Keratinocyte (primary cell): ENCODE data around the gene CACNA1B.

Experiments
- EZH2 ChIP-seq: IDR thresholded peaks from one replicate; pipeline ENCODE4 v1.6.1; 2012; ENCODE audit warnings: inconsistent platforms, mild to moderate bottlenecking, low read length, moderate library complexity
- TF ChIP-seq, protein P1 (sequence below), 3 experiments: IDR thresholded peaks in 1 of 3; conservative IDR thresholded peaks in 1 of 3; optimal IDR thresholded peaks in 1 of 3; 2 replicates in 2 of 3; 3 replicates in 1 of 3; pipeline versions ENCODE3 to v1.5.1; 2011; ENCODE audit warnings: low read length in 3 of 3, mild to moderate bottlenecking in 3 of 3, moderate library complexity in 2 of 3, control low read depth in 1 of 3, inconsistent platforms in 1 of 3; ENCODE audit not compliant: insufficient read depth in 2 of 3; ENCODE audit errors: extremely low read depth in 1 of 3

DNA sequence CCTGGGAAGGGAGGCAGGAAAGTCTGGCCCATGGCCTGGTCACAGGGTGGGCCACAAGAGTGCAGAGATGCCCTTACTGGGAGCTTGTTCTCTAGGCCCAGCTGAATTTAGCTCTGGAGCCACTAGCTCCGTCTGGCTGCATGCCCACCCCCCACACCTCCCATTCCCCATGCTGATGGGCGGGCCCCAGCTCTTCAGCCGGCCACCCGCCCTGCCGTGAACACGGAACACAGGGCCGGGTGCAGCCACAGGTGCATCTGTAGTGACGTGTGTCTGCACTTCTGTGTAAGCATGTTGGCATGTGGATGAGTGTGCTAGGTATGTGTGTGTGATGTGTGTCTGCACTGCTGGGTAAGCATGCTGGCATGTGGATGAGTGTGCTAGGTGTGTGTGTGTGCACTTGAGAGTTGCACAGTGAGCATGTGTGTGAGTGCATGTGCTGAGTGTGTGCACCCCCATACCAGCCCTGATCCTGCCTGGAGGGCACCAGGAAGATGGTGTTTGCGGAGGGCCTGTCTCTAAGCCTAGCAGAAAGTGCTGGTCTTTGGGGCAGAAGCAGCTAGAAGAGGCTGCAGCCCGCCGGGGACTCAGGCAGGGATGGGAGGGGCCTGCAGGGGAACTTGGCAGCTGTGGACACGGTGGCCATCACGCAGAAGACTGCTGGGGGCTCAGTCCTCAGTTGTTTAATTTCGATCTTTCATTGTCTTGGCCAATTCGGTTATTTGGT is 136.4 kb downstream of the CACNA1B start:
- TF ChIP-seq, protein P1, sequence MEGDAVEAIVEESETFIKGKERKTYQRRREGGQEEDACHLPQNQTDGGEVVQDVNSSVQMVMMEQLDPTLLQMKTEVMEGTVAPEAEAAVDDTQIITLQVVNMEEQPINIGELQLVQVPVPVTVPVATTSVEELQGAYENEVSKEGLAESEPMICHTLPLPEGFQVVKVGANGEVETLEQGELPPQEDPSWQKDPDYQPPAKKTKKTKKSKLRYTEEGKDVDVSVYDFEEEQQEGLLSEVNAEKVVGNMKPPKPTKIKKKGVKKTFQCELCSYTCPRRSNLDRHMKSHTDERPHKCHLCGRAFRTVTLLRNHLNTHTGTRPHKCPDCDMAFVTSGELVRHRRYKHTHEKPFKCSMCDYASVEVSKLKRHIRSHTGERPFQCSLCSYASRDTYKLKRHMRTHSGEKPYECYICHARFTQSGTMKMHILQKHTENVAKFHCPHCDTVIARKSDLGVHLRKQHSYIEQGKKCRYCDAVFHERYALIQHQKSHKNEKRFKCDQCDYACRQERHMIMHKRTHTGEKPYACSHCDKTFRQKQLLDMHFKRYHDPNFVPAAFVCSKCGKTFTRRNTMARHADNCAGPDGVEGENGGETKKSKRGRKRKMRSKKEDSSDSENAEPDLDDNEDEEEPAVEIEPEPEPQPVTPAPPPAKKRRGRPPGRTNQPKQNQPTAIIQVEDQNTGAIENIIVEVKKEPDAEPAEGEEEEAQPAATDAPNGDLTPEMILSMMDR (optimal IDR thresholded peaks at IDR 0.05 in 1 of 3, IDR thresholded peaks at IDR 0.05 in 1 of 3, conservative IDR thresholded peaks at IDR 0.05 in 1 of 3; ENCODE audit: extremely low read depth in 1 of 3, insufficient read depth in 2 of 3, low read length in 3 of 3): no peak
- TF ChIP-seq EZH2: no peak
